Ureter (tissue), 1 donor: ENCODE data around the gene DNAH1. TPM values are rescaled to one million over a fixed set of nuclear protein-coding genes. Genes with fewer than 3 reads are reported as not detected.

ENCODE experiments used
- DNase-seq: peaks from one replicate; pipeline ENCODE4 v3.0.0-alpha.2; 2020; ENCODE audit warnings: low spot score
- total RNA-seq: library from RNA; stranded (reverse); gene quantifications from one replicate; pipeline ENCODE4 v1.2.4, GENCODE V29; 2023
- donor health status: DM: yes; HTN: yes; CAD: no.

The DNAH1 gene
- total RNA-seq, 1 donor from 2014 or later: 16.6 TPM

DNA sequence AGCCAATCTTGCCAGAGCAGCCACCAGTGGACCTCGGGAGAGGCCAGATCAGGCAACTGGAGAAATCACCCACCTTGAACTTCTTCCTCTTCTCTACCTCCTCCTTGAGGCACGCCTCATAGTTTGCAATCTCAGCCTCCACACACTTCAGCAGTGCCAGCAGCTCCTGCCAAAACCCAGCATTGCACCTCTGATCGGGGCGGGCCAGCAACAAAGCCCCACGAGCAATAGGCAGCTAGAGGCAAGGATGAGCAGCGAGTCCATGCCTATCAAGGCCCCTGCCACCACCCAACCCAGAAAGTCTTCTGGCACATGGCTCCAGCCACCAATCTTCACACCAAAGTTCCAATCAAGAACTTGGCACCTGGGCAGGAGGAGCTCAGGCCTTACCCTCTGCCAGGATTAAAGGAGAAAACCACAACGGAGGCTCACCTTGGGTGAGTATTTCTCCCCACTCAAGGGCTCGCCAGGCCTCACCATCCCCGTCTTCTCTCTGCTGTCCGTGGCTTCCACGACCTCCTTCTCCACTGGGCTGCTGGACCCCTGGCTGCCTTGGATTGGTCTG, 86.7 kb downstream of the DNAH1 start:
- DNase-seq: no peak

- DNase-seq: no peak
Measured at GRCh38 chr3:52403271-52403841, 87.2 kb downstream of the DNAH1 start.

GRCh38 chr3:52403955-52404354, 87.8 kb downstream of the DNAH1 start:
- DNase-seq: no peak

GRCh38 chr3:52404391-52404790, 88.3 kb downstream of the DNAH1 start:
- no peak for DNase-seq

DNA sequence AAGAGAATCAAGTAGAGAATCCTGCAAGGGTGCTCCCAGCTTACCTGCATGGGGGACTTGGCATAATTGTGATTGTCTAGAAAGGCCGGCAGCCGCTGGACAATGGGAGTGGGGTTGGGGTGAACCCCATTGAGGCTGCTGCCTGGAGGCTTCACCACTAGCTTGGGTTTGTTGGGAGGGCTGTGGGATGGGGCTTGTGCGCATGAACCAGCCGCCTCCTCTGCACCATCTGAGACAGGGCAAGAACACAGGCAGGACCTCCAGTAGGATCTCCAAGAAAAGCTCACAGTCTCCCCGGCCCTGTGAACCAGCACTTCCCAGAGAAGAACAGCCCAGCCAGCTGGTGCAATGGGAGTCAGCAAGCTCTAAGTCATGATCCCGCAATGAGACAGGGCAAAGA, 88.9 kb downstream of the DNAH1 start:
- no peak for DNase-seq

DNA sequence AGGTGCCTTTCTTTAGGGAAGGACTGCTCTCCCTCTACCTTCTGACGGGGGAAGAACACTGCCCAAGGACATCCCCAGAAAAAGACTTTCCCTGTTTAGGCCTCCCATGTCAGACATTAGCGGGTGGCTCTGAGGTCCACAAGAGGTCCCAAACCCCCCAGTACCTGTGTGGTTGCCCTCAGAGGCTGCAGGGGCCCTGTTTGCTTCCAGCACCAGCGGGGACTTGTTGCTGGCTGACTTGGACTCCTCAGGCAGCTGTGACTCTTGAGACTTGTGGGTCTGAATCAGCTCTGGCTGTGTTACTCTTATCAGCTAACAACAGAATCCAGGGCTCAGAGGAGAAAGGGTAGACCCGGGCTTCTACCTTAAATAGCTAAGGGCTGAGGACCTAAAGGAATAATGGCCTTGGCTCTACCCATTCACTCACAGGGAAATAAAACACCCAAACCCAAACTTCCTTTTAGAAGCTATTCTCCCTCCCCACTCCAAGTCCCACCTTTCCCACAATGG, 89.5 kb downstream of the DNAH1 start:
- DNase-seq: no peak

DNA sequence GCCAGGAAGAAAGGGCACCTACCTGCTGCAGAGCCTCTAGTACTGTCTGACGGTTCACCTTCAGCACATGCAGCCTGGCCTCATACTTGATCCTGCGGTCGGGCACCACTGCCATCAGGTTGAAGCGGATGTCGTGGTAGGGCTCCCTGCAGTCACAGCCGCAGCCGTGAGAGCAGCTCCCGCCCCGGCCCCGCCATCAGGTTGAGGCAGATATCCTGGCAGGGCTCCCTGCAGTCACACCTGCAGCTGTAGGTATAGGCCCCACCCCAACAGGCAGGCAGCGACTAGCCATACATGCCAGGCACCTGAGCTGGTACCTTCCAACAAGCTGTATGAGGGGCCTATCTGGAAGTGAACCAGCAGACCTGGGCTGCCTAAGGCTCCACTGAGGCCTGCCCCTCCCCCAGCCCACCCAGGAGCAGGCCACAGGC, 90.1 kb downstream of the DNAH1 start:
- peak; percentile 90 for DNase-seq

DNA sequence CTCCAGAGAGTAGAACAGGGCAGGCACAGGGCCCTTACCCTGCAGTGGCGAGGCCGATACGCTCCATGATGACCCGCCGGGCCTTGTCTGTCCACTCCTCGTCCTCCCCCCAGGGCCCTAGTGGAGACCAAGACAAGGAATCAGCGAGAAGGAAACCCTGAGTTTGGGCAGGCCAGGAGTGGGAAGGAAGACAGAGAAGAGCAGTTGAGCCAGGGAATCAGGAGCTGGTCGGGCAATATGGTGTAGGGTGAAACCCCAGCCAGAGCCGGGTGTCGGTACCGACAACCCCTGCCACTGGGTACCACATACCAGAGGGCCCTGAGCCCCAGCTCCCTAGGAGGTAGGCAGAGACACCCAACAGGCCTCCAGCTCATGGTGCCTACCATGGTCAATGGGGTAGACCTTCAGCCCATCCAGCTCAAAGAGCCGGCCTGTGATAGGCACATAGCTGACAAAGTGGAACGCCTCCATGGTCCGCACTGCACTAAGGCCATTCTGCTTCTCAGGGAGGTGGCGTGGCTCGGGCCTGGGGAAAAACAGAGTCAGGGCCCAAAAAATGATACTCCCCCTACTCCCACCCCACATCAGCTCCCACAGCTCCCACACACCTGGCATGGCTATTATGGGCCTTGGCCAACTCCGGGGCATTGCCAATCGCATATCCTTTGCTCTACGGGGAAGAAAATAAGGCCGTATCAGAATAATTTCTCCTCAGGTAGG, 90.8 kb downstream of the DNAH1 start:
- no peak for DNase-seq

DNA sequence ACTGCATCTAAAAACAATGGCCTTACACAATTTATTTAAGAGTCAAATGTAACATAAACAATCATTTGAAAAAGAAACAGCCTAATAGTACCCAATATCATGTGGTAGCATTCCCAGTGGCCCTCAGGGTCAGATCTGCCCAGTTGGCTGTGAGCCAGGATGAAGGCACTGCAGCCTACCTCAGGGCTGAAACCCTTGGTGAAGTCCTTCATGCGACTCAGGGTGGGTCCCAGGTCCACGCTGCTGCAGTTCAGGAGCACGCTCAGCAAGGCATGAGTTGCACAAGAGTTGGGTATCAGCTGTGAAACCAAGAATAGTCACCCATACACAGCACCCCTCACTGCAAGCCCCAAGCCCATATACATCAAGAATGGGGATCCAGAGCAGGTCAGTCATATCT, 91.7 kb downstream of the DNAH1 start:
- no peak for DNase-seq

DNA sequence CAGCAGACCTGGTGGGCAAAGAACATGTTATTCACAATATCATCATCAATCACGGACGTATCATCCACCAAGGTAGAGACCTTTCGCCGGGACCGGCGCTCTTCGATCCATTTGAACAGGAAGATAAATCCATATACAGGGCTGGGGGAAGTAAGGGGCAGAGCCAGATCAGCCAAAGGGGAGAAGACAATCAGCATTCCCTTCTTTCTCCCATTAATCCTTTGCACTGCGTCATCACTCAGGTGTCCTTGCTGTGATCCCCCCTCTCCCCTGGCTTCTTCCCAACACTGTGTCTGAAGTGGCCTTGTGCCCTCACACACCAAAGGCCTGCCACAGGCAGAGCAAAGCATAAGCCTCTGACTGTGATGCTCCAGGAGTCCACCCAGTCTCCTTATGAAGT, 92.3 kb downstream of the DNAH1 start:
- no peak for DNase-seq

GRCh38 chr3:52415800-52416199, 99.7 kb downstream of the DNAH1 start:
- no peak for DNase-seq

- no peak for DNase-seq
Measured at GRCh38 chr3:52420388-52420787, 104.3 kb downstream of the DNAH1 start.

DNA sequence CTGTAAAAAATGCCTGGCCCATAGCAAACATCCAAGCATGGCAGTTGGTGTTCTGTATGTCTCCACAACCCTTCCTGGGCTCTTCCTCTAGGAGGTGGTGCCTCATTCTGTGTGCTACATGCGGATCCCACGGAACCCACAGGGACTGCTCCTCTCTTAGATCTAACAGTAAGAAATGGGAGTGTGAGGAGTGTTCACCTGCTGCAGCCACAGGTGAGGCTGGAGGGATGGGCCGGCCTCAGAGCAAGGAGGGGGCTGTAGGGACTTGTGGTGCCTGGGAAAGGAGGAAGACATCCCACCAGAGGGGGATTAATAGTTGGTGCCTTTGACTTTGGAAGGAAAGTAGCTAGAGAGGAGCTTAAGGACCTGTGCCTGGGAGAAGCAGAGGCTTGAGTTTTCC, 106.5 kb downstream of the DNAH1 start:
- DNase-seq: no peak

DNA sequence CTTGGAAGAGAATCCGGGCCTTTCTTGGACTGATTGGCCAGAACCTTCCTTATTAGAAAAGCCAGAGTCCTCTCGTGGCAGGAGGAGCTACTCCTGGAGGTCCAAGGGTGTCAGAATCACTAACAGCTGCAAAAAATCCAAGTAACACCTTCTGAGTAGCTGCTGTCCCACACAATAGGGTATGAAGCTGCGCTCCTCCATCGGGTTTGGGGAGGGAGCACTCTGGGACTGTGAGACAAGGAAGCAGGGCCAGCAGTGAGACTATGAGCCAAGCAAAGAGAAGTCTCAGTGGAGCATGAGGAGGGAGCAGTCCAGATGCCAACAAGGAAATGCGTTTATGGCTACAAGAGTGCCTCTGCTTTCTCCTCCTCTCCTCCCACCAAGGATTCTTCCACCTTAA, 107.1 kb downstream of the DNAH1 start:
- DNase-seq: no peak

DNA sequence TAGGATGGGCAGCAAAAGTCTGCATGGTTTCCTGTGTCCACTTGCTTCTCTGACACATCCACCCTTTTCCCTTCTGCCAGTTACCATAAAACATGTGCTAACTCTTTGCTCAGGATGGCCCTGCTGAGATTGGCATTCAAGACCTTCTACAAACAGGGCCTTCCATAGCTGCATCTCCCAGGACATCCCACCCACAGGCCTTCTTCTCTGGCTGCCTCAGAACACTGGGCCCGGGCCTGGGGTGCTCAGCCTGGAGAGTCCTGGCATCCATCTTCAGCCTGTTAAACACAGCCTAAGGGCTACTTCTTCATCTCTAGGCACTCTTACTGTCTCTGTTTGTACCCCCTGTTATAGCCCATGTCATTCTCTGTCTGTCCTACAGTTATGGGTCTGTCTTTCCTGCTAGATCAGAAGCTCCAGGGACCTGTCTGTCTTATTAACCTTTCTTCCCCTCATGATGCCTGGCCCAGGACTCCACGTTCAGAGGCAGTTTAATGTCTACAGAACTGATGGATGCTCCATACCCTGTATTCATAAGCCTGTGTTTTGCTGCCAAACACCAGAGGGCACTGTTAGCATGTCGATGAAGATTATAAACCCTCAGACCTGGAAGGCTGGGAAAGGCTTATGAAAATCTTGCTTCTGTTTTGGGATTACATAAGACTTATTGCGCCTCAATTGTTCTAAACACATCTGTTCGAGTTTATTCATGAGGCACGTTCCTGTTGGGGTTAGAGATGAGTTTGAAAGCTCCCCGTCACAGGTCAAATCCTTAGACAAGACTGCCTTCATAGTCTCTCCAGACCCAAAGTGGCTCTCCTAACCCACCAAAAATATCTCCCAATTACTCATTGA, 112.3 kb downstream of the DNAH1 start:
- peak; percentile 64 for DNase-seq

GRCh38 chr3:52429031-52429430, 112.9 kb downstream of the DNAH1 start:
- no peak for DNase-seq

DNA sequence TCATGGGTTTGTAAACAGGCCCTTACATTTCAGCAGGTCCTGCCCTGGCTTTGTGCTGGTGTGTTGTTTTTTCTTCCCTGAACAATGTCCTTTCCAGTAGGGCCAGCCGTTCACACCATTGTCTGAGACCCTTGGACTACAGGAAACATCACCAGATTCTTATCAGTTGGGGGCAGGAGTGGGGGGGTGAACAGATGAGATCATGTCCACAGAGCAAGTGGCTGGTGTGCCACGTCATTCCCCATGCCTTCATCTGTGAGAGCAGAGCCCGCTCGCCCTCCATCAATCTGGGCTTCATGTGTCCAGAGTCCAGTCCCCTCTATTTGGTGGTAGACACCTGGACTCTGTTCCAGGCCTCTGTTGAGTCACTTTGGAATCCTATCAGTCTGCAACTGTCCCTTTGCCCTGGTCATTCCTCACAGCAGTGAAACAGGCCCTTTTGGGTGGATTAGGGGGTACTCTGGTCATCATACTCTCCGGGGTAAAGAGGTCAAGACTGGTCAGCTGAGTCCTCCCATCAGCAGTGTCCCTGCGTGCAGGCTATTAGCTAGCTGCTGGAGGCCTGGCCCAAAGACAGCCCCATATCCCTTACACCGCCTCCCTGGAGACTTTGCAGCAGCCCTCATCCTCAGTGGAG, 113.8 kb downstream of the DNAH1 start:
- DNase-seq: no peak

DNA sequence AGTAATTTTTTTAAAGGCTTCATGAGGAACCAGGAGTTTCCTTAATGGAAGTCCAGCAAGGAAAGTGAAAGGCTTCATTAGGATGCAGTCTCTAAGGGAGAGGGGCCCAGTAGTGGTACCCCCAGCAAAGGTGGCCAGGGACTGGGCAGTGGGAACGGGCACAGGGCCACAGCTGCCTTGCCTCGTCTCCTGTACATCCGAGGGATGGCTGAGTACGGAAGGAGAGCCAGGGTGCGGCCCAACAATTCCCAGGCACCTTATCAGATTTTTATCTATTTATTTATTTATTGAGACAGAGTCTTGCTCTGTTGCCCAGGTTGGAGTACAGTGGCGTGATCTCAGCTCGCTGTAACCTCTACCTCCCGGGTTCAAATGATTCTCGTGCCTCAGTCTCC, 114.3 kb downstream of the DNAH1 start:
- DNase-seq: no peak

- peak; percentile 35 for DNase-seq
Measured at GRCh38 chr3:52431459-52432223, 115.5 kb downstream of the DNAH1 start.

DNA sequence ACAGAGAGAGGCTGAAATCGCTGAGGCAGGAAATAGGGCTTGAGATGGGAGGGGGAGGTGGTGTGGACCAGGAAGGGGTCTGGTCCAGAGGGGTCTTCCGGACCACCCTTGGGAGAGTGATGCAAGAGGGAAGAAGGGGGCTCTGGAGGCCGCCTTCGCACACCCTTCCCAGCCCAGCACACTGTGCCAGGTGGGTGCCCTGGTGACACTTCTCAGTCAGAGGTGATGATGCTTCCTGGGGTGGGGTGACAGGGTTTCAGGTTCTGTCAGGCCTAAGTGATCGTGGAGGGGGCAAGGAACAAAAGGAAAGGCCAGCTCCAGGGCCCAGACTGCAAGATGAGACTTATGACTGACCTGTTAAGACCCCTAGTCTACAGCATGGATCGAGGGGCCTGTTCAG, 116.1 kb downstream of the DNAH1 start:
- peak; percentile 37 for DNase-seq

GRCh38 chr3:52432691-52433141, 116.6 kb downstream of the DNAH1 start:
- peak; percentile 43 for DNase-seq
